IMR-90 (cell line): ENCODE data around the gene ELF5. TPM values are rescaled to one million over a fixed set of nuclear protein-coding genes. Genes with fewer than 3 reads are reported as not detected.

Experiments
- ATAC-seq: fragments of 200-7000 bp; cut with Tn5 transposase; 2 replicates; pipeline ENCODE4 v1.9.1; 2020; ENCODE audit warnings: low read depth, mild to moderate bottlenecking, moderate library complexity
- BruUV-seq: library from RNA; stranded (reverse); fragments of 400-500 nt; replicated peaks from 2 replicates; lab custom pipeline; 2021; lab: Mats Ljungman, UMichigan
- CTCF ChIA-PET: fragments of 300-600 bp; formaldehyde crosslinking; extraction: SDS; loops from one replicate; lab custom pipeline; 2021; ENCODE audit warnings: antibody characterized with exemption; lab: Yijun Ruan, JAX
- POLR2A ChIA-PET: fragments of 300-600 bp; sonication (Branson Sonifier 250); formaldehyde crosslinking; loops from one replicate; lab custom pipeline; 2022; ENCODE audit warnings: antibody characterized with exemption; ENCODE audit not compliant: unreplicated experiment; lab: Charles Lee
- DNase-seq: peaks from one replicate; pipeline ENCODE4 v3.0.0; 2013
- H2AFZ ChIP-seq: replicated peaks from 2 replicates; pipeline ENCODE3; 2013; ENCODE audit warnings: low read length, mild to moderate bottlenecking; ENCODE audit not compliant: poor library complexity
- H2AK5ac ChIP-seq: 2 replicates; pipeline ENCODE4 v1.6.1; 2013; ENCODE audit warnings: low read depth, low read length, inconsistent platforms
- H2AK9ac ChIP-seq: replicated peaks from 2 replicates; pipeline ENCODE3; 2013; ENCODE audit warnings: mild to moderate bottlenecking, low read depth, low read length, moderate library complexity; ENCODE audit not compliant: poor library complexity
- H2BK120ac ChIP-seq: 2 replicates; pipeline ENCODE4 v1.6.1; 2013; ENCODE audit warnings: low read depth, low read length, inconsistent platforms
- H2BK15ac ChIP-seq: 3 replicates; pipeline ENCODE4 v1.6.1; 2013; ENCODE audit warnings: low read depth, low read length, inconsistent platforms
- H2BK20ac ChIP-seq: 2 replicates; pipeline ENCODE4 v1.6.1; 2013; ENCODE audit warnings: low read depth, mild to moderate bottlenecking, inconsistent platforms, low read length, moderate library complexity
- H2BK5ac ChIP-seq: 2 replicates; pipeline ENCODE4 v1.6.1; 2013; ENCODE audit warnings: mild to moderate bottlenecking, low read depth, low read length, inconsistent platforms; ENCODE audit not compliant: poor library complexity, severe bottlenecking
- H3K14ac ChIP-seq: replicated peaks from 2 replicates; pipeline ENCODE4 v1.6.1; 2013; ENCODE audit warnings: low read depth, low read length, inconsistent platforms
- H3K18ac ChIP-seq: 2 replicates; pipeline ENCODE4 v1.6.1; 2013; ENCODE audit warnings: low read depth, low read length, control low read depth
- H3K23ac ChIP-seq: 2 replicates; pipeline ENCODE4 v1.6.1; 2013; ENCODE audit warnings: low read depth, low read length, inconsistent platforms
- H3K27ac ChIP-seq: 2 replicates; pipeline ENCODE4 v1.5.1; 2013; ENCODE audit warnings: mild to moderate bottlenecking, control low read depth, low read length; ENCODE audit not compliant: insufficient read depth
- H3K27me3 ChIP-seq: 2 replicates; pipeline ENCODE4 v1.6.1; 2013; ENCODE audit warnings: low read length; ENCODE audit not compliant: control insufficient read depth, insufficient read depth
- H3K36me3 ChIP-seq: 2 replicates; pipeline ENCODE4 v1.6.1; 2013; ENCODE audit warnings: low read length, mixed read lengths; ENCODE audit not compliant: control insufficient read depth, insufficient read depth
- H3K4ac ChIP-seq: 2 replicates; pipeline ENCODE4 v1.6.1; 2013; ENCODE audit warnings: low read depth, low read length, inconsistent platforms
- H3K4me1 ChIP-seq: 2 replicates; pipeline ENCODE4 v1.6.1; 2013; ENCODE audit warnings: low read length, mixed read lengths; ENCODE audit not compliant: control insufficient read depth, insufficient read depth
- H3K4me2 ChIP-seq: 2 replicates; pipeline ENCODE4 v1.6.1; 2013; ENCODE audit warnings: low read depth, mild to moderate bottlenecking, control low read depth, low read length, moderate library complexity
- H3K4me3 ChIP-seq: 2 replicates; pipeline ENCODE4 v1.5.1; 2013; ENCODE audit warnings: low read depth, mild to moderate bottlenecking, control low read depth, low read length, moderate library complexity; ENCODE audit not compliant: insufficient read depth
- H3K56ac ChIP-seq: 2 replicates; pipeline ENCODE4 v1.6.1; 2013; ENCODE audit warnings: low read length, inconsistent platforms; ENCODE audit not compliant: insufficient read depth; ENCODE audit errors: extremely low read depth
- H3K79me1 ChIP-seq, 2 experiments: 2 replicates each; pipeline ENCODE4 v1.6.1; 2013; ENCODE audit warnings: low read length in 2 of 2, inconsistent platforms in 1 of 2, low read depth in 1 of 2
- H3K9ac ChIP-seq: 2 replicates; pipeline ENCODE4 v1.6.1; 2013; ENCODE audit warnings: low read depth, low read length, control low read depth
- H3K9me1 ChIP-seq: 2 replicates; pipeline ENCODE4 v1.6.1; 2013; ENCODE audit warnings: low read length, inconsistent platforms; ENCODE audit not compliant: insufficient read depth
- H3K9me3 ChIP-seq: 2 replicates; pipeline ENCODE4 v1.6.1; 2013; ENCODE audit warnings: low read length; ENCODE audit not compliant: control insufficient read depth, insufficient read depth
- H4K20me1 ChIP-seq: 2 replicates; pipeline ENCODE4 v1.6.1; 2013; ENCODE audit warnings: low read length, inconsistent platforms; ENCODE audit not compliant: insufficient read depth
- H4K5ac ChIP-seq: 2 replicates; pipeline ENCODE4 v1.6.1; 2013; ENCODE audit warnings: mild to moderate bottlenecking, low read depth, low read length, control low read depth
- H4K8ac ChIP-seq, 2 experiments: 2 replicates each; pipeline ENCODE4 v1.6.1; 2013; ENCODE audit warnings: low read depth in 2 of 2, low read length in 2 of 2, control low read depth in 1 of 2, inconsistent platforms in 1 of 2
- H4K91ac ChIP-seq: 2 replicates; pipeline ENCODE4 v1.6.1; 2013; ENCODE audit warnings: low read depth, low read length, inconsistent platforms; ENCODE audit not compliant: insufficient read depth
- BHLHE40 ChIP-seq: fragments of 150-350 bp; IDR thresholded peaks from 2 replicates; pipeline ENCODE4 v1.6.1; 2016; ENCODE audit warnings: mild to moderate bottlenecking, low read depth, low read length
- NFE2L2 ChIP-seq: fragments of 150-350 bp; IDR thresholded peaks from 2 replicates; pipeline ENCODE4 v1.6.1; 2016; ENCODE audit warnings: low read depth, mild to moderate bottlenecking, low read length
- POLR2A ChIP-seq: IDR thresholded peaks from 2 replicates; pipeline ENCODE4 v1.6.1; 2012; ENCODE audit warnings: mild to moderate bottlenecking, low read depth, low read length
- RAD21 ChIP-seq: IDR thresholded peaks from 2 replicates; pipeline ENCODE4 v1.6.1; 2012; ENCODE audit warnings: low read length, improper control_type of control experiment
- RCOR1 ChIP-seq: IDR thresholded peaks from 2 replicates; pipeline ENCODE4 v1.6.1; 2012; ENCODE audit warnings: mild to moderate bottlenecking, low read length, improper control_type of control experiment; ENCODE audit not compliant: insufficient replicate concordance
- WGBS, 2 experiments: methylation state at CpG; one replicate each; pipeline versions ENCODE4 v1.1.5 to v1.1.7; 2013; ENCODE audit warnings: missing lambda C conversion rate in 2 of 2; ENCODE audit not compliant: insufficient read length in 1 of 2; ENCODE audit errors: extremely low coverage in 2 of 2; 5-methylcytosine and 5-hydroxymethylcytosine counted together
- dilution Hi-C: fragments of 300-500 bp; cut with HindIII; formaldehyde crosslinking; loops from one replicate; pipeline ENCODE4 v1.14.3; 2018; ENCODE audit warnings: low sequenced_read_pairs; ENCODE audit not compliant: unreplicated experiment
- in situ Hi-C: fragments of 300-500 bp; cut with MboI; formaldehyde crosslinking; loops from 3 replicates; pipeline ENCODE4 v1.14.3; 2019; ENCODE audit warnings: low sequenced_read_pairs, inconsistent platforms, mixed read lengths
- intact Hi-C: fragments of 100-400 bp; cut with micrococcal nuclease; formaldehyde crosslinking; loops from 2 replicates; pipeline ENCODE4 v1.10.0; 2022
- polyA plus RNA-seq, 3 experiments: library from polyadenylated mRNA; depleted of rRNA; stranded (reverse); fragments of >200 nt; gene quantifications; 2 replicates each; pipeline ENCODE4 v1.2.3, GENCODE V29; 2012; ENCODE audit warnings: low replicate concordance in 1 of 3
- total RNA-seq: library from RNA; depleted of rRNA; stranded (reverse); fragments of >200 nt; gene quantifications from 2 replicates; pipeline ENCODE4 v1.2.3, GENCODE V29; 2012

The ELF5 gene
- total and polyA plus RNA-seq, 2 of the 4 experiments (the other 2 are of a cell fraction) = not detected

DNA sequence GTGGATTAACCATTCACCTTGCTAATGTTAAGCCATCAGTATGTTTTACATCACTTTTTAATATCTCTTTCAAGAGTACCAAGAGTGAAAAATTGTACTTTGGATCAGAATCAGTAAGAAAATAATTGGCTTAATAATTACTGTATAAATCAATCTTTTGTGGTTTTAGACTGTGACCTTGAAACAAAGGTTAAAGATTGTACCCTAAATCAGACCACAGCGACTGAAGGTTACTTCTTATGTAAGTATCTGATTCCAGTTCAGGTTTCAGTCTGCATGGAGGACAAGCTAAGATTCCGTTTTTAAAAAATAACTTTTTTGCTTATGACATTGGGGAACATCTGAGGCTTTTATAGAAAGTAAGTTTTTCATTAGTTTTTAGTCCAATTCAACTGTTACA is 56.0 kb downstream of the ELF5 start:
- dilution Hi-C loops (no loop called here), in situ Hi-C loops (no loop called here), intact Hi-C loops (no loop called here)
- Histone ChIP-seq H3K4me3 (no peak overlapping the region), H3K36me3 (peaks cover 32% of the 10 kb centered on the region), H3K79me1 (no peaks in the 10 kb centered on the region; a peak in 1 of 4 replicates), H3K4me2 (no peak overlapping the region), H4K20me1 (no peaks in the 10 kb centered on the region), H2AK9ac (no peak overlapping the region), H3K9me3 (no peaks in the 10 kb centered on the region), H4K5ac (no peak overlapping the region), H2AK5ac (no peak overlapping the region), H3K18ac (no peak overlapping the region), H2BK15ac (no peak overlapping the region), H3K9ac (no peak overlapping the region), H4K91ac (no peak overlapping the region), H3K27me3 (no peaks in the 10 kb centered on the region), H2BK5ac (no peak overlapping the region), H3K56ac (no peak overlapping the region), H3K23ac (no peak overlapping the region), H2BK20ac (no peak overlapping the region), H3K4me1 (no peaks in the 10 kb centered on the region), H3K27ac (no peak overlapping the region), H3K14ac (no peak overlapping the region), H3K9me1 (peaks cover 3% of the 10 kb centered on the region), H2AFZ (no peak overlapping the region), H2BK120ac (no peak overlapping the region), H4K8ac (no peak overlapping the region), H3K4ac (no peak overlapping the region)
- no peak for ATAC-seq
- POLR2A ChIA-PET = no interaction called here
- CTCF ChIA-PET = interaction anchor here (0.6 to 0.7 kb wide), 2 partner anchors 11 to 12 kb away, joined by 3 to 4 read pairs; no protein-coding TSS in a partner anchor
- no TSS peak for BruUV-seq
- DNase-seq = no peak
- WGBS, 2 experiments = no CpG with 5 or more reads among the region's 2 CpGs
- TF ChIP-seq POLR2A (no peak), BHLHE40 (no peak), NFE2L2 (no peak), RCOR1 (no peak), RAD21 (no peak)
